ENCODE measurements around the gene KCNN3. TPM values are rescaled to one million over a fixed set of nuclear protein-coding genes. Genes with fewer than 3 reads are reported as not detected.

The KCNN3 gene
- total and polyA plus RNA-seq, 2 of the 13 experiments (the other 11 are each of a cell fraction or from before 2014, with no cell fraction given) = not detected

DNA sequence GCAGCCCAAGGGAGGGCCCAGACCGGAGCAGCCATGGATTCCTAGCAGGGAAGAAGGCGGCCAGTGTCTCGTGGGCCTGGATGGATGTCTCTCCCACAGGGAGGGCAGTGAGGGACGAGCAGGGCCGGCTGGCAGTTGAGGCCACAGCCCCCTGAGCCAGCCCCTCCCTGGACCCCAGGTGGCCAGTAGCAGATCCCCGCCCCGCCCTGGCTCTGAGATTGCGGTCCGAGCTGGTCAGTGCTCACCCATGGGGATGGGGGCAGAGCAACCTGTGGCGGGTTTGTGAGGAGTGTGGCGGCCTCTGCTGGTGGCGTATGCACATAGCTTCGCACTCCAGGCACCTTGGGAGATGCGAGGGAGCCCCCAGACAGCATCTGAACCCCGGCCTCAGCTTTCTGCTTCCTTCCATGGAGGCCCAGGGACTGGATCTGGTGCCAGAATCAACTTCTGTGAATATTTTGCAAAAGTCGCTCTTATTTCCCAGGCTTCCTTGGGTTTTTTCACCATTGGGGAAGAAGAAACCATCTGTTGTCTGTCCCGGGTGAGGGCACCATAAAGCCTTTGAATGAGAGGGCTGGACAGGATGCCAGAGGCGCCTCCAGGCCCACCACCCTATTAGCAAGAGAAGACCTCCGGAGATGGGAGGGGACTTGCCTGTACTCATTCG is 8.4 kb upstream of the KCNN3 start (continued):
- no peak for TF ChIP-seq ZNF780A (CRISPR knock-in tag; IDR thresholded peaks at IDR 0.05)
- no peak for TF ChIP-seq DRAP1 (CRISPR knock-in tag; IDR thresholded peaks at IDR 0.05)
- TF ChIP-seq, protein P1, sequence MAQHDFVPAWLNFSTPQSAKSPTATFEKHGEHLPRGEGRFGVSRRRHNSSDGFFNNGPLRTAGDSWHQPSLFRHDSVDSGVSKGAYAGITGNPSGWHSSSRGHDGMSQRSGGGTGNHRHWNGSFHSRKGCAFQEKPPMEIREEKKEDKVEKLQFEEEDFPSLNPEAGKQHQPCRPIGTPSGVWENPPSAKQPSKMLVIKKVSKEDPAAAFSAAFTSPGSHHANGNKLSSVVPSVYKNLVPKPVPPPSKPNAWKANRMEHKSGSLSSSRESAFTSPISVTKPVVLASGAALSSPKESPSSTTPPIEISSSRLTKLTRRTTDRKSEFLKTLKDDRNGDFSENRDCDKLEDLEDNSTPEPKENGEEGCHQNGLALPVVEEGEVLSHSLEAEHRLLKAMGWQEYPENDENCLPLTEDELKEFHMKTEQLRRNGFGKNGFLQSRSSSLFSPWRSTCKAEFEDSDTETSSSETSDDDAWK (CRISPR knock-in tag; IDR thresholded peaks at IDR 0.05) = no peak
- no peak; the same call in 1 of the 2 replicates for TF ChIP-seq MEIS2 (CRISPR knock-in tag; IDR thresholded peaks at IDR 0.05)
- TF ChIP-seq HOXA7 (CRISPR knock-in tag; IDR thresholded peaks at IDR 0.05) = no peak
- no peak for TF ChIP-seq ZNF124 (CRISPR knock-in tag; IDR thresholded peaks at IDR 0.05)
- no peak for TF ChIP-seq NFE2 (CRISPR knock-in tag; IDR thresholded peaks at IDR 0.05)
- TF ChIP-seq ZNF253 (CRISPR knock-in tag; IDR thresholded peaks at IDR 0.05; ENCODE audit: borderline replicate concordance) = no peak
- no peak for TF ChIP-seq ZNF12 (CRISPR knock-in tag; IDR thresholded peaks at IDR 0.05)
- no peak for TF ChIP-seq ZNF644 (CRISPR knock-in tag; IDR thresholded peaks at IDR 0.05; ENCODE audit: low read depth)
- no peak for TF ChIP-seq ZNF510 (CRISPR knock-in tag; IDR thresholded peaks at IDR 0.05; ENCODE audit: low read depth)
- peak; percentile 71; the same call in 1 of the 2 replicates for TF ChIP-seq MAZ (IDR thresholded peaks at IDR 0.05; ENCODE audit: borderline replicate concordance, low read depth, low read length)
- peak; percentile 68 for TF ChIP-seq MAZ (CRISPR knock-in tag; IDR thresholded peaks at IDR 0.05; ENCODE audit: low read depth)
- TF ChIP-seq ZKSCAN1 (IDR thresholded peaks at IDR 0.05; ENCODE audit: low read length) = no peak
- TF ChIP-seq, protein P2, sequence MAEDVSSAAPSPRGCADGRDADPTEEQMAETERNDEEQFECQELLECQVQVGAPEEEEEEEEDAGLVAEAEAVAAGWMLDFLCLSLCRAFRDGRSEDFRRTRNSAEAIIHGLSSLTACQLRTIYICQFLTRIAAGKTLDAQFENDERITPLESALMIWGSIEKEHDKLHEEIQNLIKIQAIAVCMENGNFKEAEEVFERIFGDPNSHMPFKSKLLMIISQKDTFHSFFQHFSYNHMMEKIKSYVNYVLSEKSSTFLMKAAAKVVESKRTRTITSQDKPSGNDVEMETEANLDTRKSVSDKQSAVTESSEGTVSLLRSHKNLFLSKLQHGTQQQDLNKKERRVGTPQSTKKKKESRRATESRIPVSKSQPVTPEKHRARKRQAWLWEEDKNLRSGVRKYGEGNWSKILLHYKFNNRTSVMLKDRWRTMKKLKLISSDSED (CRISPR knock-in tag; IDR thresholded peaks at IDR 0.05) = no peak
- TF ChIP-seq, protein P3, sequence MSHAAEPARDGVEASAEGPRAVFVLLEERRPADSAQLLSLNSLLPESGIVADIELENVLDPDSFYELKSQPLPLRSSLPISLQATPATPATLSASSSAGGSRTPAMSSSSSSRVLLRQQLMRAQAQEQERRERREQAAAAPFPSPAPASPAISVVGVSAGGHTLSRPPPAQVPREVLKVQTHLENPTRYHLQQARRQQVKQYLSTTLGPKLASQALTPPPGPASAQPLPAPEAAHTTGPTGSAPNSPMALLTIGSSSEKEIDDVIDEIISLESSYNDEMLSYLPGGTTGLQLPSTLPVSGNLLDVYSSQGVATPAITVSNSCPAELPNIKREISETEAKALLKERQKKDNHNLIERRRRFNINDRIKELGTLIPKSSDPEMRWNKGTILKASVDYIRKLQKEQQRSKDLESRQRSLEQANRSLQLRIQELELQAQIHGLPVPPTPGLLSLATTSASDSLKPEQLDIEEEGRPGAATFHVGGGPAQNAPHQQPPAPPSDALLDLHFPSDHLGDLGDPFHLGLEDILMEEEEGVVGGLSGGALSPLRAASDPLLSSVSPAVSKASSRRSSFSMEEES (CRISPR knock-in tag; IDR thresholded peaks at IDR 0.05) = no peak
- TF ChIP-seq, protein P4, sequence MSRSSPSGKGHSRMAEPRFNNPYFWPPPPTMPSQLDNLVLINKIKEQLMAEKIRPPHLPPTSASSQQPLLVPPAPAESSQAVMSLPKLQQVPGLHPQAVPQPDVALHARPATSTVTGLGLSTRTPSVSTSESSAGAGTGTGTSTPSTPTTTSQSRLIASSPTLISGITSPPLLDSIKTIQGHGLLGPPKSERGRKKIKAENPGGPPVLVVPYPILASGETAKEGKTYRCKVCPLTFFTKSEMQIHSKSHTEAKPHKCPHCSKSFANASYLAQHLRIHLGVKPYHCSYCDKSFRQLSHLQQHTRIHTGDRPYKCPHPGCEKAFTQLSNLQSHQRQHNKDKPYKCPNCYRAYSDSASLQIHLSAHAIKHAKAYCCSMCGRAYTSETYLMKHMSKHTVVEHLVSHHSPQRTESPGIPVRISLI (CRISPR knock-in tag; IDR thresholded peaks at IDR 0.05; ENCODE audit: borderline replicate concordance) = no peak
- TF ChIP-seq NCOA2 (CRISPR knock-in tag; IDR thresholded peaks at IDR 0.05) = no peak
- no peak for TF ChIP-seq PAF1 (CRISPR knock-in tag; IDR thresholded peaks at IDR 0.05)
- peak; percentile 29; the same call in 1 of the 2 replicates for TF ChIP-seq ZNF687 (CRISPR knock-in tag; IDR thresholded peaks at IDR 0.05)
- TF ChIP-seq ZNF678 (CRISPR knock-in tag; IDR thresholded peaks at IDR 0.05) = no peak

All from HepG2 (cell line).